Measurements from ENCODE around the gene ELF3. TPM values are rescaled to one million over a fixed set of nuclear protein-coding genes. Genes with fewer than 3 reads are reported as not detected.
"Not testable (repeated sequence)": the region's sequence is repeated elsewhere in the genome, so short reads cannot be mapped to it uniquely, and the experiment has no call there.

The ELF3 gene
- total RNA-seq, 1 donor = under 0.01 TPM

GRCh38 chr1:202056644-202057334, 46.4 kb downstream of the ELF3 start:
- H3K4me3 ChIP-seq (ENCODE audit: insufficient read depth, low read length) = no peak overlapping the region
- H4K20me1 ChIP-seq (ENCODE audit: insufficient read depth, low read length) = no peaks in the 10 kb centered on the region
- no peak overlapping the region for H3K4me2 ChIP-seq (ENCODE audit: insufficient read depth, low read length)
- no peak overlapping the region for H2AFZ ChIP-seq (ENCODE audit: low read length)
- no peaks in the 10 kb centered on the region for H3K36me3 ChIP-seq (ENCODE audit: insufficient read depth, low read length)
- H3K79me2 ChIP-seq (ENCODE audit: insufficient read depth, low read length) = no peaks in the 10 kb centered on the region
- H3K27ac ChIP-seq (ENCODE audit: low read depth, low read length) = no peak overlapping the region
- TF ChIP-seq, protein P1, sequence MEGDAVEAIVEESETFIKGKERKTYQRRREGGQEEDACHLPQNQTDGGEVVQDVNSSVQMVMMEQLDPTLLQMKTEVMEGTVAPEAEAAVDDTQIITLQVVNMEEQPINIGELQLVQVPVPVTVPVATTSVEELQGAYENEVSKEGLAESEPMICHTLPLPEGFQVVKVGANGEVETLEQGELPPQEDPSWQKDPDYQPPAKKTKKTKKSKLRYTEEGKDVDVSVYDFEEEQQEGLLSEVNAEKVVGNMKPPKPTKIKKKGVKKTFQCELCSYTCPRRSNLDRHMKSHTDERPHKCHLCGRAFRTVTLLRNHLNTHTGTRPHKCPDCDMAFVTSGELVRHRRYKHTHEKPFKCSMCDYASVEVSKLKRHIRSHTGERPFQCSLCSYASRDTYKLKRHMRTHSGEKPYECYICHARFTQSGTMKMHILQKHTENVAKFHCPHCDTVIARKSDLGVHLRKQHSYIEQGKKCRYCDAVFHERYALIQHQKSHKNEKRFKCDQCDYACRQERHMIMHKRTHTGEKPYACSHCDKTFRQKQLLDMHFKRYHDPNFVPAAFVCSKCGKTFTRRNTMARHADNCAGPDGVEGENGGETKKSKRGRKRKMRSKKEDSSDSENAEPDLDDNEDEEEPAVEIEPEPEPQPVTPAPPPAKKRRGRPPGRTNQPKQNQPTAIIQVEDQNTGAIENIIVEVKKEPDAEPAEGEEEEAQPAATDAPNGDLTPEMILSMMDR (IDR thresholded peaks at IDR 0.05; ENCODE audit: extremely low read depth, low read depth, low read length) = no peak
- H3K9me3 ChIP-seq (ENCODE audit: low read depth, low read length) = no peaks in the 10 kb centered on the region
- peaks cover 3% of the 10 kb centered on the region for H3K4me1 ChIP-seq (ENCODE audit: insufficient read depth, low read length)
- no peak for DNase-seq (ENCODE audit: insufficient read length, low spot score, missing footprints)
- H3K27me3 ChIP-seq (ENCODE audit: insufficient read depth, low read length) = no peaks in the 10 kb centered on the region

DNA sequence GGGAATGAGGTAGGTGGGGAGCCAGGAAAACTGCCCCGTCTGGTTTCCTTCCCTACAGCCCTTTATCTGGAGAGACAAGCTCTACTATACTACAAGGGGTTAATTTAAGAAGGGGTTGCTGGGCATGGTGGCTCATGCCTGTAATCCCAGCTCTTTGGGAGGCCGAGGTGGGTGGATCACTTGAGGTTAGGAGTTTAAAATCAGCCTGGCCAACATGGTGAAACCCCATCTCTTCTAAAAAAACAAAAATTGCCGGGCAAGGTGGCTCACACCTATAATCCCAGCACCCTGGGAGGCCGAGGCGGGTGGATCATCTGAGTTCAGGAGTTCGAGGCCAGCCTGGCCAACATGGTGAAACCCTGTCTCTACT, 46.9 kb downstream of the ELF3 start:
- H3K4me1 ChIP-seq (ENCODE audit: insufficient read depth, low read length); H3K9me3 ChIP-seq (ENCODE audit: low read depth, low read length); H3K27ac ChIP-seq (ENCODE audit: low read depth, low read length); H3K4me2 ChIP-seq (ENCODE audit: insufficient read depth, low read length); H3K4me3 ChIP-seq (ENCODE audit: insufficient read depth, low read length); H4K20me1 ChIP-seq (ENCODE audit: insufficient read depth, low read length); H3K79me2 ChIP-seq (ENCODE audit: insufficient read depth, low read length); H2AFZ ChIP-seq (ENCODE audit: low read length); H3K27me3 ChIP-seq (ENCODE audit: insufficient read depth, low read length); H3K36me3 ChIP-seq (ENCODE audit: insufficient read depth, low read length); DNase-seq (ENCODE audit: insufficient read length, low spot score, missing footprints): not testable (repeated sequence)

DNA sequence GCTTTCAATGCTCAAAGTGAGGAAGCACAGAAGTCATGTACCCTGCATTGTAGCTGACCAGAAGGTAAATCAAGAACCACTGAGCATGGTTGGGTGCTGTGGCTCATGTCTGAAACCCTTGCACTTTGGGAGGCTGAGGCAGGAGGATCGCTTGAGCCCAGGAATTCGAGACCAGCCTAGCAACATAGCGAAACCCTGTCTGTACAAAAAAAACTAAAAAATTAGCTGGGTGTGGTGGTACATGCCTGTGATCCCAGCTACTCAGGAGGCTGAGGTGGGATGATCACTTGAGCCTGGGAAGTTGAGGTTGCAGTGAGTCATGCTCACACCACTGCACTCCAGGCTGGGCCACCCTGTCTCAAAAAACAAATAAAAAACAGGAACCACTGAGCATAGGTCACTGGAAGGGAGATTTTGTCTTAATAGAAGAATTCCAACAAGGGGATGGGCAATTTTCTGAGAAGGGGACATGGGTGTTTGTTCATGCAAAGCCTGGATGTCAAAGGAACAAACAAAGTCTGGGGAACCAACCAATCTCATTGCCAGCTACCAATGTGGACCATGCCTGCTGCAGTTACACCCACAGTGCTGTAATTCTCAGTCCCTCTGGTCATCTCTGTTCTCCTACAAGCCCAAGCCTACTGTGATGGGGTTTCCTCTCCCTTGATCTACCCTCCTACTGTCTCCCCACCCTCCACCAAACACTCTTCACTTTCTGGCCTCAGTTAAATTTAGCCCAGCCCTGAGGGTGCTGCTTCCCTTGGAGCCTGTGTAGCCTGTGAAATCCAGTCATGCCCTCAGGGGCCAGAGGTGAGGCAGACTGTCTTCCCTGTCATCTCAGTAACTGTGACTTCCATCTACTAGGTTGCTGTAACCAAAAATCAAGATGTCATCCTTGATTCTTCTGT, 47.9 kb downstream of the ELF3 start:
- no peaks in the 10 kb centered on the region for H3K79me2 ChIP-seq (ENCODE audit: insufficient read depth, low read length)
- no peaks in the 10 kb centered on the region for H3K27me3 ChIP-seq (ENCODE audit: insufficient read depth, low read length)
- H3K4me1 ChIP-seq (ENCODE audit: insufficient read depth, low read length) = peaks cover 3% of the 10 kb centered on the region
- H4K20me1 ChIP-seq (ENCODE audit: insufficient read depth, low read length) = no peaks in the 10 kb centered on the region
- H3K4me3 ChIP-seq (ENCODE audit: insufficient read depth, low read length) = no peak overlapping the region
- no peak overlapping the region for H3K4me2 ChIP-seq (ENCODE audit: insufficient read depth, low read length)
- H2AFZ ChIP-seq (ENCODE audit: low read length) = no peak overlapping the region
- no peaks in the 10 kb centered on the region for H3K9me3 ChIP-seq (ENCODE audit: low read depth, low read length)
- TF ChIP-seq, protein P1 (IDR thresholded peaks at IDR 0.05; ENCODE audit: extremely low read depth, low read depth, low read length) = no peak
- peak; percentile 68 for DNase-seq (ENCODE audit: insufficient read length, low spot score, missing footprints)
- H3K27ac ChIP-seq (ENCODE audit: low read depth, low read length) = no peak overlapping the region
- no peaks in the 10 kb centered on the region for H3K36me3 ChIP-seq (ENCODE audit: insufficient read depth, low read length)

DNA sequence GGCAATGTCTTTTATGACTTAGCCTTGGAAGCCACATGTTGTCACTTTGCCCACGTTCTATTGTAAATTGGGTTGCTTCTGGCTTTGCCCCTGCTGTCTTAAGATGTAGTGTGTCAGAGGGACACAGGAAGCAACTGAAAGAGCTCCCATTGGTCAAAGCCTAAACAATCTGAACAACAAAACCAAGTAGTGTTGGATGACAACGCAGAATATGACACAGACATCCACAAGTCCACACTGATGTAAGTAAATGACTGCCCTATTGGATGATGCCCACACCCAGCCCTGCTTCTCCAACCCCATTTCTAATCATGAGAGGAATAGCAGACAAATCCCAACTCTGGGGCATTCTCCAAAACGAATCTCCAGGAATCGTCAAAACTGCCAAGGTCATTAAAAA, 50.7 kb downstream of the ELF3 start:
- Histone ChIP-seq H3K4me2 (ENCODE audit: insufficient read depth, low read length) (no peak overlapping the region), H3K79me2 (ENCODE audit: insufficient read depth, low read length) (no peaks in the 10 kb centered on the region), H3K9me3 (ENCODE audit: low read depth, low read length) (no peaks in the 10 kb centered on the region), H3K4me3 (ENCODE audit: insufficient read depth, low read length) (no peak overlapping the region), H3K27me3 (ENCODE audit: insufficient read depth, low read length) (no peaks in the 10 kb centered on the region), H3K27ac (ENCODE audit: low read depth, low read length) (no peak overlapping the region), H2AFZ (ENCODE audit: low read length) (no peak overlapping the region), H3K36me3 (ENCODE audit: insufficient read depth, low read length) (no peaks in the 10 kb centered on the region), H4K20me1 (ENCODE audit: insufficient read depth, low read length) (no peaks in the 10 kb centered on the region), H3K4me1 (ENCODE audit: insufficient read depth, low read length) (peaks cover 3% of the 10 kb centered on the region)
- TF ChIP-seq, protein P1 (IDR thresholded peaks at IDR 0.05; ENCODE audit: extremely low read depth, low read depth, low read length) = no peak
- DNase-seq (ENCODE audit: insufficient read length, low spot score, missing footprints) = no peak

DNA sequence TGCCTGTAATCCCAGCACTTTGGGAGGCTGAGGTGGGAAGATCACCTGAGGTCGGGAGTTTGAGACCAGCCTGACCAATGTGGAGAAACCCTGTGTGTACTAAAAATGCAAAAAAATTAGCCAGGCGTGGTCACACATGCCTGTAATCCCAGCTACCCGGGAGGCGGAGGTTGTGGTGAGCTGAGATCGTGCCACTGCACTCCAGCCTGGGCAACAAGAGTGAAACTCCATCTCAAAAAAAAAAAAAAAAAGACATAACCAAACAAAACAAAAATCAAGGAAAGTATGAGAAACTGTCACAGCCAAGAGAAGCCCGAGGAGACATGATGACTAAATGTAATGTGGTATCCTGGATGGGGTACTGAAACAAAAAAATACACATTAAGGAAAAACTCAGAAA, 51.4 kb downstream of the ELF3 start:
- not testable (repeated sequence) for H2AFZ ChIP-seq (ENCODE audit: low read length); H3K4me2 ChIP-seq (ENCODE audit: insufficient read depth, low read length); H3K36me3 ChIP-seq (ENCODE audit: insufficient read depth, low read length); H3K27ac ChIP-seq (ENCODE audit: low read depth, low read length); H3K4me3 ChIP-seq (ENCODE audit: insufficient read depth, low read length); H3K27me3 ChIP-seq (ENCODE audit: insufficient read depth, low read length); H3K9me3 ChIP-seq (ENCODE audit: low read depth, low read length); DNase-seq (ENCODE audit: insufficient read length, low spot score, missing footprints); H3K79me2 ChIP-seq (ENCODE audit: insufficient read depth, low read length); H3K4me1 ChIP-seq (ENCODE audit: insufficient read depth, low read length); H4K20me1 ChIP-seq (ENCODE audit: insufficient read depth, low read length)

- H4K20me1 ChIP-seq (ENCODE audit: insufficient read depth, low read length); H3K4me3 ChIP-seq (ENCODE audit: insufficient read depth, low read length); H3K36me3 ChIP-seq (ENCODE audit: insufficient read depth, low read length); H3K79me2 ChIP-seq (ENCODE audit: insufficient read depth, low read length); H3K27ac ChIP-seq (ENCODE audit: low read depth, low read length); DNase-seq (ENCODE audit: insufficient read length, low spot score, missing footprints); H3K4me2 ChIP-seq (ENCODE audit: insufficient read depth, low read length); H3K9me3 ChIP-seq (ENCODE audit: low read depth, low read length); H3K27me3 ChIP-seq (ENCODE audit: insufficient read depth, low read length); H2AFZ ChIP-seq (ENCODE audit: low read length); H3K4me1 ChIP-seq (ENCODE audit: insufficient read depth, low read length): not testable (repeated sequence)
Measured at GRCh38 chr1:202062636-202063035, 52.2 kb downstream of the ELF3 start.
